Hematopoietic multipotent progenitor cell (in vitro differentiated cells): ENCODE results near the gene ALG9. TPM values are rescaled to one million over a fixed set of nuclear protein-coding genes. Genes with fewer than 3 reads are reported as not detected.
"Not testable (repeated sequence)": the region's sequence is repeated elsewhere in the genome, so short reads cannot be mapped to it uniquely, and the experiment has no call there.

Experiments
- DNase-seq, 3 donors: peaks; one replicate each; pipeline ENCODE4 v3.0.0-alpha.2; 2011 to 2015; ENCODE audit warnings: low read depth in 2 of 3, low spot score in 2 of 3
- total RNA-seq: library from RNA; depleted of rRNA; stranded (reverse); fragments of >200 nt; gene quantifications from one replicate; pipeline ENCODE4 v1.2.3, GENCODE V29; 2012

The ALG9 gene
- total RNA-seq, 1 donor, result 27.7 TPM

- DNase-seq, result no peak
Observed at GRCh38 chr11:111798279-111798678, 73.1 kb downstream of the ALG9 start.

GRCh38 chr11:111797145-111797581 lies 74.2 kb downstream of the ALG9 start:
- DNase-seq, result peak in 2 of 3 donors; percentile 13 to 72

DNA sequence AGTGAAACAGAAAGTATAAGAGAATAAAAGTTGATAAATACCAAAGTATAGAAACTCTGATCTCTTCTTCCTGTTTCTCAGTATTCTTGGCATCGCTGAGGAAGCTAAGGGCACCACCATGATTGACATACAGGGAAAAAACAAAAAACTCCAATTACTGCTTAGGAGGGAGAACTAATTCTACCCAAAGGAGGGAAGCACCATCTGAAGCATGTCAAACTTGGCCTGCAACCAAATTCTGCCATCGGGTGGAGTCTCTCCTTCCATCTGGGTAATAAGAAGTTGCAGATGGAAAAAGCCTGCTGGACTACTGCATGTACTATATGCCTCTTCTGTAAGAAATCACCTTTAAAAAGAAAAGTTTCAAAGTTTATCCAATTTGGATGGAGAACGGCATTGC lies 74.7 kb downstream of the ALG9 start:
- no peak for DNase-seq

GRCh38 chr11:111795334-111795985 lies 75.9 kb downstream of the ALG9 start:
- DNase-seq, result no peak

GRCh38 chr11:111793863-111794262 lies 77.5 kb downstream of the ALG9 start:
- no peak for DNase-seq

DNA sequence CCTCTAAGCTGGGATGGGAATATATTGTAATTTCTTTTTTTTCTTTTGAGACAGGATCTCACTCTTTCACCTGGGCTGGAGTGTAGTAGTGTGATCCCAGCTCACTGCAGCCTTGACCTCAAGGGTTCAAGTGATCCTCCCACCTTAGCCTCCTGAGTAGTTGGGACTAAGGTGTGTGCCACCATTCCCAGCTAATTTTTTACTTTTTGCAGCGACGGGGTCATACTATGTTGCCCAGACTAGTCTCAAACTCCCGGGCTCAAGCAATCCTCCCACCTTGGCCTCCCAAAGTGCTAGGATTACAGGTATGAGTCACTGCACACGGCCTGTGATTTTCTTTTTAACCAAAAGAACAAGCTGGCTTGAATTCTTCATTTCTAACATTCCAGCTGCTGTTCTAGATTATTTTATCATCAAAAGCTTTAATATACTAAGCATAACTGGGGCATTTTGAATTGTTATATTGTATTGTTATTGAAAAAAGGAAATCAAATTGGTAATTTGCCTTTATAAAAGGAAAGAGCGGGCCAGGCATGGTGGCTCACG lies 78.4 kb downstream of the ALG9 start:
- no peak for DNase-seq

GRCh38 chr11:111792314-111792713 lies 79.1 kb downstream of the ALG9 start:
- no peak for DNase-seq

- DNase-seq, result no peak
Observed at GRCh38 chr11:111788464-111788863, 82.9 kb downstream of the ALG9 start.

DNA sequence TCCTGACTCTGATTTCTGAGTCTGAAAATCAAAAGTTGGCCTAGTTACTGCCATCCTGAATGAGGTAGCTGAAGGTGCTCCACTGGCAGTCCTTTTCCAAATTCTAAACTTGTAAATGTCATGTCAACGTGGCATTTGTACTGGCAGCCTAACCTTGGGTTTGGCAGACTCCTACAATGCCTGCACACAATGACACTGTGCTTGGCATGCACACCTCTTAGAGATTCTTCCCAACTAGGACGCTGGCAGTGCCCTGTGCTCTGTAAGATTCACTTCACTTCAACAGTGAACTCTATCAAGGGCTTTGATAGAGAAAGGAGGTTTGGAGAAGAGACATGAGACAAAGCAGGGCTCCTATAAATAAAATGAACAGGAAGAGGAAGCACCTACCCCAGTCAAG lies 83.3 kb downstream of the ALG9 start:
- DNase-seq, result no peak

- no peak for DNase-seq
Observed at GRCh38 chr11:111785886-111786412, 85.4 kb downstream of the ALG9 start.

- no peak for DNase-seq
Observed at GRCh38 chr11:111785076-111785475, 86.3 kb downstream of the ALG9 start.

DNA sequence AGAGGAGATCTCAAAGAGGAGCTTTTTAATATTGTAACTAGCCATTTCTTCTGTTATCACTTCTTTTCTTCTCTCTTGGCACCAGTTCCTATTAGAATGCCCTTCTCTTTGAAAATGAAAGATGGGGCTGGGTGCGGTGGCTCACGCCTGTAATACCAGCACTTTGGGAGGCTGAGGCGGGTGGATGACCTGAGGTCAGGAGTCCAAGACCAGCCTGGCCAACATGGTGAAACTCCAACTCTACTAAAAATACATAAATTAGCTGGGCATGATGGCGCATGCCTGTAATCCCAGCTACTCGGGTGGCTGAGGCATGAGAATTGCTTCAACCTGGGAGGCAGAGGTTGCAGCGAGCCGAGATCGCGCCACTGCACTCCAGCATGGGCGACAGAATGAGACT lies 87.1 kb downstream of the ALG9 start:
- not testable (repeated sequence) for DNase-seq

DNA sequence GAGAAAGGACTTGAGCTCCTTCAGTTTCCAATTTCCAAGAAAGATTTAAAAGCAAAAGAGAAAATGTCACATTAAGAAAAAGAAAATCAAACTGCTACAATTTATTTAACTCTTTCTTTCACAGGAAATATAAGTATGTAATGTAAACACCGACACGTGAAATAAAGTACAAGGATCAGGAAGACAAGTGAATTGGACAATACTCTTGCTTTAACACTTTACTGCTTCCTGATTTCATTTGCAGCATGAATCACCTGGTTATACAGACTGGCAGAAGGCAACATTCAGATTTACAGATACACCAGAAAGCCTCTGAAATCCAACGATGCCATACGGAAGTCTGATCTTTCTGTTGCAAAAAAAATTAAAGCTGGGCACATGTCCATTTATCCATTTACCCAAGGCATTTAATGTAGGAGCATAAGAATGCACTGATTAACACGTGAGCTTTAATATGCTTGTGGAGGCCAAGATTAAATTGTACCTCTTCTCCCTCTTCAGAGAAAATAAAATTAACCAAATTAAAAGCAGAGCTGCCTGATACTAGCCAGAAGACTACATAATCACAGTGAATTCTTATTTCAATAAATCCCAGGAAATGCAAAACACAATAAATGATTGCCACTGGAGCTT lies 89.2 kb downstream of the ALG9 start:
- DNase-seq, result no peak

- DNase-seq, result no peak
Observed at GRCh38 chr11:111779118-111779517, 92.3 kb downstream of the ALG9 start.

GRCh38 chr11:111778047-111778558 lies 93.3 kb downstream of the ALG9 start:
- no peak for DNase-seq

GRCh38 chr11:111777094-111778046 lies 94.0 kb downstream of the ALG9 start:
- DNase-seq, result peak in 2 of 3 donors; percentile 58 to 81

DNA sequence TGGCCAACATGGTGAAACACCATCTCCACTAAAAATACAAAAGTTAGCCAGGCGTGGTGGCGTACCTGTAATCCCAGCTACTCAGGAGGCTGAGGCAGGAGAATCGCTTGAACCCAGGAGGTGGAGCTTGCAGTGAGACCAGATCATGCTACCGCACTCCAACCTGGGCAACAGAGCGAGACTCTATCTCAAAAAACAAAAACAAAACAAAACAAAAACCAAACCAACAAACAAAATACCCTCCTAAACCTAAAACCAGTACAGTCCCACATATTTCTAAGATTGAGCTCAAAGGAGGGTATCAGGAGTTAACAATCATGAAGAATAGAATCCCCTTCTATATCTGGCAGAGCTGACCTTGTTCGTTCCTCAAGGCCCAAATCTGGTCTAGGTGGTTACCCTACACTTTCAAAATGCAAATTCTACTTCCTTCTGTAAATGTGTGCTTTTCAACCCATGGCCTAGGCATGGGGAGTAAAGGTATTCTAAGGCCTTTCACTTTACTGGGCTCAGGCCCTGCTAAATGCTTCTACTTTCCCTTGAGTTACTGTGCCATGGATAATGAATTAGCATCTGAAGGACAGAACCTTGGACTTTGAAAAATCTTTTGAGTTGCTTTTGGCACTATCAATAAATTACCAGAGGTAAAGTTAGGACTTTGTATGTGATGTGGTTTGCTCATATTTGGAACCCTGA lies 94.8 kb downstream of the ALG9 start:
- no peak for DNase-seq

- DNase-seq, result no peak
Observed at GRCh38 chr11:111774955-111775710, 96.2 kb downstream of the ALG9 start.

- DNase-seq, result no peak
Observed at GRCh38 chr11:111772535-111772934, 98.8 kb downstream of the ALG9 start.
